GM12878 (cell line): ENCODE results near the gene RBBP8NL. TPM values are rescaled to one million over a fixed set of nuclear protein-coding genes. Genes with fewer than 3 reads are reported as not detected.
A peak's percentile ranks its signal among the peaks of the same experiment; 100 is the strongest.

Experiments used
- ATAC-seq: fragments of 200-7000 bp; cut with Tn5 transposase; 3 replicates; pipeline ENCODE4 v1.9.1; 2020; ENCODE audit warnings: mild to moderate bottlenecking, moderate library complexity
- BruUV-seq: library from RNA; stranded (reverse); fragments of 400-500 nt; replicated peaks from 2 replicates; lab custom pipeline; 2021; lab: Mats Ljungman, UMichigan
- CTCF ChIA-PET: fragments of 300-600 bp; sonication (Branson Sonifier 250); formaldehyde crosslinking; extraction: SDS; loops from one replicate; lab custom pipeline; 2021; ENCODE audit warnings: inconsistent platforms; lab: Yijun Ruan, JAX
- POLR2A ChIA-PET: fragments of 350-600 bp; formaldehyde crosslinking; extraction: SDS; loops from one replicate; lab custom pipeline; 2021; ENCODE audit warnings: inconsistent platforms; lab: Charles Lee
- RAD21 ChIA-PET: fragments of 300-600 bp; sonication (Branson Sonifier 250); formaldehyde crosslinking; loops from one replicate; lab custom pipeline; 2023; ENCODE audit warnings: antibody characterized with exemption; ENCODE audit not compliant: unreplicated experiment; lab: Charles Lee
- SMC1A ChIA-PET: fragments of 300-600 bp; sonication (Branson Sonifier 250); formaldehyde crosslinking; loops from one replicate; lab custom pipeline; 2023; ENCODE audit not compliant: unreplicated experiment, uncharacterized antibody; lab: Charles Lee
- DNase-seq: peaks from one replicate; pipeline ENCODE4 v3.0.0-alpha.2; 2011; ENCODE audit warnings: low read depth, low spot score
- FAIRE-seq: peaks from 3 replicates; lab custom pipeline; 2011; peaks lifted over from hg19 to GRCh38; lab: Jason Lieb, UNC
- H2AFZ ChIP-seq: 2 replicates; pipeline ENCODE4 v1.6.0; 2011; ENCODE audit warnings: low read depth, low read length, control low read depth; ENCODE audit not compliant: control insufficient read depth
- H3K27ac ChIP-seq: 2 replicates; pipeline ENCODE4 v1.5.1; 2011; ENCODE audit warnings: control low read depth; ENCODE audit not compliant: control insufficient read depth, insufficient read depth
- H3K27me3 ChIP-seq, 2 experiments: replicated peaks in 1 of 2; 2 replicates each; pipeline versions ENCODE4 v1.6.0 to v1.6.1; 2011; ENCODE audit warnings: low read length in 1 of 2; ENCODE audit not compliant: control insufficient read depth in 2 of 2, insufficient read depth in 2 of 2
- H3K36me3 ChIP-seq, 2 experiments: 2 replicates each; pipeline ENCODE4 v1.5.1; 2011; ENCODE audit warnings: low read length in 1 of 2; ENCODE audit not compliant: control insufficient read depth in 2 of 2, insufficient read depth in 2 of 2
- H3K4me1 ChIP-seq: 2 replicates; pipeline ENCODE4 v1.6.1; 2011; ENCODE audit warnings: mild to moderate bottlenecking, low read length, moderate library complexity, mixed read lengths; ENCODE audit not compliant: control insufficient read depth, insufficient read depth
- H3K4me2 ChIP-seq: 2 replicates; pipeline ENCODE4 v1.6.0; 2011; ENCODE audit warnings: control low read depth; ENCODE audit not compliant: control insufficient read depth, insufficient read depth
- H3K4me3 ChIP-seq: fragments of 200-600 bp; sonication (generic); 2 replicates; pipeline ENCODE4 v1.5.1; 2016
- H3K79me2 ChIP-seq: 2 replicates; pipeline ENCODE4 v1.6.0; 2011; ENCODE audit warnings: low read length; ENCODE audit not compliant: control insufficient read depth, insufficient read depth
- H3K9ac ChIP-seq: 2 replicates; pipeline ENCODE4 v1.8.0; 2011; ENCODE audit warnings: low read length, control low read depth, mixed read lengths; ENCODE audit not compliant: control insufficient read depth, insufficient read depth
- H3K9me3 ChIP-seq: replicated peaks from 3 replicates; pipeline ENCODE4 v1.5.1; 2011; ENCODE audit warnings: mild to moderate bottlenecking, low read length; ENCODE audit not compliant: control insufficient read depth, insufficient read depth
- H4K20me1 ChIP-seq: 2 replicates; pipeline ENCODE4 v1.6.0; 2011; ENCODE audit not compliant: control insufficient read depth, insufficient read depth
- ELK1 ChIP-seq: IDR thresholded peaks from 2 replicates; pipeline ENCODE4 v1.6.1; 2012; ENCODE audit warnings: low read depth, low read length, improper control_type of control experiment
- GABPA ChIP-seq: IDR thresholded peaks from 2 replicates; pipeline ENCODE4 v1.6.1; 2014; ENCODE audit warnings: antibody characterized with exemption, low read depth, mild to moderate bottlenecking, inconsistent platforms
- RELB ChIP-seq: fragments of 450-650 bp; IDR thresholded peaks from 2 replicates; pipeline ENCODE4 v1.6.1; 2017; ENCODE audit warnings: low read depth, mild to moderate bottlenecking, moderate library complexity
- SRF ChIP-seq, 2 experiments: IDR thresholded peaks; 2 replicates each; pipeline ENCODE4 v1.6.1; 2011; ENCODE audit warnings: low read depth in 2 of 2, low read length in 2 of 2, mild to moderate bottlenecking in 1 of 2, moderate library complexity in 1 of 2
- WGBS: methylation state at CpG from one replicate; pipeline ENCODE4 v1.1.6; 2016; ENCODE audit warnings: low lambda C conversion rate; ENCODE audit not compliant: insufficient replicate concordance, insufficient coverage; ENCODE audit errors: missing lambda C conversion rate; 5-methylcytosine and 5-hydroxymethylcytosine counted together
- in situ Hi-C: fragments of 300-500 bp; cut with MboI; formaldehyde crosslinking; loops from 9 replicates; pipeline ENCODE4 v1.14.3; 2018; ENCODE audit warnings: mixed read lengths
- intact Hi-C: fragments of 100-400 bp; cut with micrococcal nuclease; formaldehyde crosslinking; loops from one replicate; pipeline ENCODE4 v1.14.2; 2022; ENCODE audit not compliant: unreplicated experiment
- polyA plus RNA-seq, 11 experiments: library from polyadenylated mRNA; depleted of rRNA in 4 of 11; unstranded in 6 of 11; stranded (reverse) in 5 of 11; fragments of >200 nt; fragmentation: Nextera tagmentation in 4 of 11; fragmentation: Illumina TruSeq in 1 of 11; extraction: Ambion mirVana in 4 of 11; extraction: Trizol in 1 of 11; gene quantifications; 1 replicate in 1 of 11; 2 replicates in 10 of 11; pipeline versions ENCODE4 v1.2.1 to v1.2.3, GENCODE V29; 2011 to 2016; ENCODE audit warnings: inconsistent platforms in 2 of 11, missing spikeins in 2 of 11, low read depth in 1 of 11
- total RNA-seq, 4 experiments: library from RNA; depleted of rRNA in 3 of 4; stranded (reverse); fragments of >200 nt in 3 of 4; fragmentation: Illumina TruSeq in 1 of 4; extraction: Trizol in 1 of 4; gene quantifications; 2 replicates each; pipeline versions ENCODE4 v1.2.1 to v1.2.3, GENCODE V29; 2013 to 2021

RBBP8NL gene
- total and polyA plus RNA-seq, 10 of the 15 experiments (the other 5 are each of a cell fraction or from before 2014, with no cell fraction given), result not detected

- in situ Hi-C loops (no loop called here), intact Hi-C loops (no loop called here)
- peaks cover 0 to 2% of the 10 kb centered on the region in 2 experiments; a peak in 2 of 4 replicates for H3K27me3 ChIP-seq
- H2AFZ ChIP-seq, result no peak overlapping the region
- no peak for TF ChIP-seq GABPA
- no peak for TF ChIP-seq RELB
- TF ChIP-seq SRF (IDR thresholded peaks at IDR 0.05; ENCODE audit: low read depth in 2 of 2, low read length in 2 of 2), result peak; percentile 50 to 76; a peak in 2 of 4 replicates
- TF ChIP-seq ELK1, result peak; percentile 29; the same call in 1 of the 2 replicates
- no peaks in the 10 kb centered on the region for H3K9me3 ChIP-seq
- ATAC-seq (0 out of 3 replicates have a peak, but pooled peaks have one; percentile 21), FAIRE-seq (no peak), DNase-seq (no peak)
- no peaks in the 10 kb centered on the region for H3K4me1 ChIP-seq
- H3K27ac ChIP-seq, result no peak overlapping the region
- H3K79me2 ChIP-seq, result no peaks in the 10 kb centered on the region
- ChIA-PET RAD21 (no interaction called here), SMC1A (no interaction called here), POLR2A (no interaction called here), CTCF (no interaction called here)
- H3K9ac ChIP-seq, result no peak overlapping the region
- H3K4me2 ChIP-seq, result no peak overlapping the region
- H3K36me3 ChIP-seq, result no peaks in the 10 kb centered on the region
- no peaks in the 10 kb centered on the region for H4K20me1 ChIP-seq
- H3K4me3 ChIP-seq, result no peak overlapping the region
- no TSS peak for BruUV-seq
- 17% methylated on average over 10 of the region's 10 CpGs for WGBS
Measured at GRCh38 chr20:62448038-62448437, 20.7 kb upstream of the RBBP8NL start.
